ENCODE results near the gene GPR108.

DNA sequence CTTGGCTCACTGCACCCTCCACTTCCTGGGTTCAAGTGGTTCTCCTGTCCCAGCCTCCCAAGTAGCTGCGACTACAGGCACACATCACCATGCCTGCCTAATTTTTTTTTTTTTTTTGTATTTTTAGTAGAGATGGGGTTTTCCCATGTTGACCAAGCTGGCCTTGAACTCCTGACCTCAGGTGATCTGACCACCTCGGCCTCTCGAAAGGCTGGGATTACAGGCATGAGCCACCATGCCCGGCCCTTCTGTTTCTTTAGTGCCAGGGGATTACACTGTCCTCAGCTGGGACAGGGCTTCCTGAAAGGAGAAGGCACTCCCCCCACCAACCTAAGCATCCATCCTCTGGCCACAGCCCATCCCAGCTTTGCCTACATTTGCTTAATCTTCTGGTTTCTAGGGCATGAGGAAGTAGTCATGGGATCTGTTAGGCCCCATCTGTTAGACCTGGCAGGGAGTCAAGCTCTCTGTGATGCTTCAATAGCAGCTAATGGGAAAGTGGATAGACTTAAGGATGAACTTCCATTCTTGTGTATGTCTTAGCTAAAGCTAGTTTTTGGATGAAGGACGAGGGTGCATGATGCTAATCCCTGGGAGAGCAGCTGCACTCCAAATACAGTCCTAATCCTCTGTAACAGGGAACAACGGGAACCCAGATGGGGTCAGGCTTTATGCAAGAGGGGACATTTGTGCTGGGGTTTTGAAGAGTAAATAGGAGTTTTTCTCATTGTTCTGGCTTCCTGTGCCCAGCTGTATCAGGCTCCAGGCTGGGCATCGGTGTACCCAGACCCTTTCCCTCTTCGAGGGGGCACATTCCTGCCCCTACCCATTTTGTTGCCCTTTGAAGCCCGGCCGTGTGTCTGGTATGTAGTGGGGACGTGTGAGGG lies 37.7 kb upstream of the GPR108 start:
- TF ChIP-seq CTCF (conservative IDR thresholded peaks at IDR 0.05; ENCODE audit: low read length) (no peak), EZH2phosphoT487 (IDR thresholded peaks at IDR 0.05; ENCODE audit: borderline replicate concordance, low read depth, low read length) (no peak)
